ENCODE data around the gene HOXD1.

The HOXD1 gene

DNA sequence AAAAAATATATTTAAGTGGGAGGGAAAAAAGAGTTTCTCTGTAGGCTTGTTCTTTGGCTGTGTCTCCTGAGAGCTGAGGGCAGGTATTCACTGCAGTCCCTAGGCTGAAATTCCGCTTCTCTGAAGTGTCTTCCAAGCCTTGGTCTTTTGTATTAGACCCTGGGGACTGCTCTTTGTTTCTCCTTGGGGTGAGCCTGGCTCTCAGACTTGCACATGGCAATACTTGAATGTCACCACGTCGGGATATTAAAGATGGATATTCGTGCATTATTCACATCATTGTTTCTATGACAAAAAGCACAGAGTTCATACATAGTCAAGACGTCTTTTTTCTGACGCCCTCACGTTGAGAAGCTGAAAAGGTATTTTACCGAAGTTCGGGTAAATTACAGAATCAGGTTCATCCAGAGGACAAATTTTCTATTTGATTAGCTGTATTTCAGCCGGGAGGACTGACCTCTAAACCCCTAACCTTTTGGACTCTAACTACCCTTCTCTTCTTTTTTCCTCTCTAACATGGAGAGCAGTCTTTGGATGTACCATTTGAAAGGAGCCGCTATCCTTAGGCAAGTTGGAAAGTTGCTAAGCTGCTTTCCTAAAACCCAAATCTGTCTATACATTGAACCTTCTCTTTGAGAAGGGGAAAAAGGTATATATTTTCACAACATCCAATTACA is 33.8 kb upstream of the HOXD1 start:
- DNase-seq = no peak

DNA sequence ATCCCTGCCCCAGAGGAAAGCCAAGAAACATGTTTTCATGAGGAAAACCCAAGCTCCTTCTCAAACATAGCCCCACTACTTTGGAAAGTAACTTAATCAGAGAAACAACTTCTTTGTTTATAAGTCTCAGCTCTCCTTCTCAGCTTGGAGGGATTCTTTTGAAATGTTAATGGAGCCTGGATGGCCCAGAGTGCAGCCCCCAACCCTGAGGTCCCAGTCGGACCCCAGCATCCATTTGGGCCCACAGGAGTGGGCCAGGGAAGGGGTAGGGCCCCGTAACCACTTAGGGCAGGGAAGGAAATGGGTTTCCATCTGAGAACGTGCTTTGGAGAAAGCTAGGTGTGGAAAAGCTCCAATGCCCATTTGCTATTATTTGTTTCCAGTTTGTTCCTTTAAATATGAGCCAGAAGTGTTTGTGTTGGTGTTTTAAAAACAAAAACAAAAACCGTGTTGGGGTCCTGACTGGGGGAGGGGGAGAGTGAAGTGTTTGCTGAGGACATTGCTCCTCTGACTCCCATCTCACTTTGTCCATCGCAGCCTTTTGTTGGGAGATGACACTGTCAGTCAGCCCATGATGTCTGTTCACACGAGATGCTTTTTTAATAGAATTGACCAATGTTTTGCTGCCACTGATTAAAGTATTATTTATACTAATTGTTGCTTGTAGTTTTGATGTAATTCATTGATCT is 33.0 kb upstream of the HOXD1 start:
- DNase-seq = no peak

DNA sequence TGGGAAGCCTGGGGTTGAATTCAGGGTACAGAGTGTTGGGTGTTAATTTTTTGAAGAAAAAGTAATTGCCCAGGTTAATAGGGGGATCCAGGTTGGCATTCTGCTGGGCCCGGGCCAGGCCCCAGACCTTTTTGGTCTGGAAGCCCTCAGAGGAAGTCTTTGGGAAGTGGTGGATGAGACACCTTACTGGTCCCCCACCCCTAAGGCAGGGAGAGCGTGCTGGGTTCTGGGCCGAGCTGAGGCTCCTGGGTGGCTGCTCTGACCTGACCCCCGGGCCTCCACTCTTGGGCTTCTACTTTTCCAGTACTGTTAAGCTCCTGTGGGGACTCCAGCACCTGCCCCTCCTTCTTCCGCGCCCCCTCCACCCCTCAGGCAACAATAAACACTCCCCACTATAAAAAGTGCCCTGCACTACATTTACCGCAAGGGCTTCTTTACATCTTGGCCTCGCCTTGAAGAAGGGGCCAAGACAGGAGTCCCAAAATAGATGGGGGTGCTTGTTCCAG is 32.1 kb upstream of the HOXD1 start:
- DNase-seq = no peak

DNA sequence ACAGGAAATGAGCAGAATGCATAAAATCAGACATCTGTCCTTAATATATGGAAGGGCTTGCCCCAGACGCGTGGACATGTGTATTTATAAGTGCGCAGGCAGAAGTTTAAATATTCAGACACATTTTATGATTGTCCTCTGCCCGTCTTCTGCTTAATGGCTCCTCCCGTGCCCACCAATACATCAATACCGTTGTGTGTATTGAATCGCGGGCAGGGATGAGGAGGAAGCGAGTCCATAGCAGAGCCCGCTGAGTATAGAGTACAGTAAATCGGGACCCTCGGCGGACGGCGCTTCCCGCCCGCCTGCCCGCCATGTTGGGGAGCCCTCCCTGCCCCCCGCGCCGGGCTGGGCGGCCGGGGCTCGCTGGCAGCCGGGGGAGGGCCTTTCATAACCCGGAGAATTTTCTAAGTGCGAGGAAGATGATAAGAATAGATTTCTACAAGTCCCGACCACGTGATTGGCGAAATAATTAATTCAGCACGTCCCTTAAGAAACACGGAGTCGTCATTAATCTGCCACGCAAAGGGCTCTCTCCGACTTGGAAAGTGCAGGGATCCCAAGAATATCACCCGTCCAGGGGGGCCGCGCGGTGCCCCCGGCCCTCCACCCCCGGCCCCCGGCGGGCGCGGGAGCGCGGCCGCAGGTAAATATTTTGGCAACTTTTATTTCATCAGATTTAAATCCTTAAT is 31.5 kb upstream of the HOXD1 start, which contains the start of gene HOXD3:
Gene HOXD3 (plus strand): TSS at position 501 of the 692 bp plus-strand sequence. CDS start 11,808 bp downstream, outside the sequence.
- no peak for DNase-seq

GRCh38 chr2:176157499-176158185 is 30.8 kb upstream of the HOXD1 start:
- no peak for DNase-seq

GRCh38 chr2:176158186-176158591 is 30.3 kb upstream of the HOXD1 start:
- no peak for DNase-seq

DNA sequence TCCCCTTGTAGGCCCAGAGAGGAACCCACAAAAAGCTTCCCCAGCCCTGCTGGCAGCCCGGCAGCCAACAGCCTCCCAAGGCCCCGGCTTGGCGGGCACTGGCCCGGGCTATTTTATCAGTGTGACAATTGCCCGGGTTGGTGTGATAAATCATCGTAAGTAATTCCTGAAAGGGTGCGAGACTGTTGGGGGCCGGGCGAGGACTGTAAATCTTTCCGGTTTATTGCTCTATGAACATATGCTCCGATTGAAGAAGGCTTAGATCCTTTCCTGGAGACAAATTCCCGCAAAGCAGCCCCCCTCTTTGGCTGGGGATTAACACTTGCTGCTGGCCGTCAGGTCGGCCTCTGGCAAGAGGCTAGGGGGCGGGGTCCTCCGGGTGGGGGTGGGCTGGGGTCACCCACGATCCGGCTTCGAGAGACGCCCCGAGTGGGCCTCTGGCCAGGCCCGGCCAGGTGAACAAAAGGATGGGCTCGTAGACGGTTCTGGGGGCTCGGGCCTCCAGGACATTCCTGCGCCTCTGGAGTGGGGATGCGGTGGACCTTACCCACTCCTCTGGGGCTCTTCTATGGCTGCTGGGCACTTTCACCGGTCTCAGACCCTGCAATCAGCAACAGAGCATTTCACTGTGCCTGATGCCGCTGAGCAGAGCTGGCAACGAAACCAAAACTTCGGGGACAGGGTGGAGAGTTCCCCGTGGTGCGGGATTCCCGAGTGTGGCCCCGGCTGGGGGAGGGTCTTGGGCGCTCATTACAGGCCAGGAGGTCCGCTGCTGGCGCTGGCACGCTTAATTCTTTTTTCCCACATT is 29.4 kb upstream of the HOXD1 start:
- DNase-seq = no peak

DNA sequence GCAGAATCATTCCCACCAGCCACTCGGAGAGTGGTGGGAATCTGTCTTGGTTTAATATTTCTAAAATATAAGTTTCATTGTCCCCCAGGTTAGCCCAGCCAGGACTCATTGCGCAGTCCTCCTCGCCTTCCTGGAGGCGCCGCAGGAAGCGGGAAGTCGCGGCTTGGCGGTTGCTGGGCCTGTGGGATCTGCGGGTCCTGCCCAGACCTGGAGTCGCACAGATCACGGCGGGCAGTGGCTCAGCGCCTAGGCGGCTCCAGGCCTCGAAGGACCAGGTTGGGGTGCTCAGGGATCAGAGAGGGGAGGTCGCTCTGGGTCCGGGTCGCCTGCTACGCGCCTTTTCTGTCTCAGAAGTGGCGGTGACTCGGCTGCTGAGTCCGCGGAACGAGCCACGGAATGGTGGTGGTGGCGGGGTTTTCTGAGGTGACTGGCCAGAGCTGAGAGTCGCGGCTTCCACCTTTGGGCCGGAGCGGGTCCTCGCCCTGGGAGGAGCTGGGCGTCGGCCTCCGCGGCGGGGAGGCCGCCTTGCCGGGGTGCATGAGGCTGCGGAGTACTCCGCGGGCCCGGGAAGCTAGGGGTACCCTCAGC is 28.7 kb upstream of the HOXD1 start:
- DNase-seq = no peak

GRCh38 chr2:176160251-176160985 is 28.1 kb upstream of the HOXD1 start:
- DNase-seq = no peak

DNA sequence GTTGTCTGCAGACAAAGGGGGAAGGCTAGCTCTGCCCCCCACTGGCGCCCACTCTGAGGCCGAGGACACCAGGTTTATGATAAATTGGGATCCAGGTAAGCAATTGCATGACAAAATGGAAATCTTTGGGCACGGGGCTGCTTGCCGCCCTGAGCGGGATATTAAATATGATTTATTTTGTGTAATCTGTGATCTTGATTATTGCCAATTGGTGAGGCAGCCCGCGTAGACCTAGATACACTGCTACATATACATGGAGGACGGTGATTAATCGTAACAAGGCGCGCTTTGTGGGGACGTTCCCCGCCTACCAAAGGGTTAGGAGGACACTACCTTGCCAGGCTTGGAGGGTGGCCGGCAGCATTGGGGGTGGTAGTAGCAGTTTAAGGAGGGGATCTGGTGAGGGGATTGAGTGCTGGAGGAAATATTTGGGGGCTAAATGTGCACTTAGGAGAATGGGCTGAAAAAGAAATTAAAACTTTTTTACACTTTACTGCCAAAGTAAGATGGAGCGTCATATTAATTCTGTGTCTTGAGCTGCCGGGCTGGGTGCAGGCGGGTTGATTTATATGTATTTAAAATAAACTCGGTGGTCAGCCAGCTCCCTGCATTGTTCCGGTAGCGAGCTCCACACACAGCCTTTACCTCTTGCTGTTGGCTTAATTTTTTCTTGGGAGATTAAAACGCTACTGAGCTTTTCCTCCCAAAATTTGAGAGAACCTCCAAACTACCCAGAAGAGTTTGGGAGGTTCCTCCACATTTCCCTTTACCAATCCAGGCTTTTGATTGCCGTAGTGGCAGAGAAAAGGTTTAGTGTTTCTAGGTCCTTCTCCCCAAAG is 27.3 kb upstream of the HOXD1 start:
- DNase-seq = no peak

DNA sequence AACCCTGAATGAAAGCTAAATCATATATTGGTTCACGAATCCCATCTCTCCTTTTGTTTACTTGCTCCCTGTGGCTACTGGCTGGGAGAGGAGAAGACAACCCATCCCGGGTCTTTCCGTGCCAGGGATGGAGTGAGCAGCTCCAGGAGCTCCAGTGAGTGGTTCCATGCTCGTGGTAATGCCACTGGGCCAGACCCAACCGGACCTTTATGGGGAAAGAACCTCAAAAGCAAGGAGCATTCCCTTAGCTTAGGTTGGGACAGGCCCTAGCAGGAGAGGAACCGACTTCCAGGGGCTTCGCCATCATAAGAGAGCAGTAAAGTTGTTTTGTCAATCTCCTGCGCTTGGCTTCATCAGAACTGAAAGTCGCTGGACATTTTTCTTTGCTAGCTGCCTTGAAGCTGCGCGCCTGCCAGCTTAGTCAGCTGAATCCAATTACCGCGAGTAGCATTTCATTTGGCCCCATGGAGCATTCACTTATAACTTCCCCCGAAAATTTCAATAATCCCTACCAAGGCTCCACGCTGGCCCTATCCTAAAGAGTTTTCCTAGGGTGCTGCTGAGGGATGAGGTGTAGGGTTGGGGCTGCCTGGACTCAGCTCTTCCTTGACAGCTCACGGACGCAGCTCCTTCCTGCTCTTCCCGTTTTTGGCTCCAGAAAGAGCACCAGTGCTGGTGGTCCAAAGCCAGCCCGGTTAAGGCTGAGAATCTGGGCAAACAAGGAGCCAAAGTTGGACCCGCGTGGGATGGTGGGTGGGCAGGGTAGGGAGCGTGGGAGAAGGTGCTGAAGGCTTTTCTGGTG is 26.4 kb upstream of the HOXD1 start:
- no peak for DNase-seq

- no peak for DNase-seq
Measured at GRCh38 chr2:176162911-176163671, 25.4 kb upstream of the HOXD1 start.

DNA sequence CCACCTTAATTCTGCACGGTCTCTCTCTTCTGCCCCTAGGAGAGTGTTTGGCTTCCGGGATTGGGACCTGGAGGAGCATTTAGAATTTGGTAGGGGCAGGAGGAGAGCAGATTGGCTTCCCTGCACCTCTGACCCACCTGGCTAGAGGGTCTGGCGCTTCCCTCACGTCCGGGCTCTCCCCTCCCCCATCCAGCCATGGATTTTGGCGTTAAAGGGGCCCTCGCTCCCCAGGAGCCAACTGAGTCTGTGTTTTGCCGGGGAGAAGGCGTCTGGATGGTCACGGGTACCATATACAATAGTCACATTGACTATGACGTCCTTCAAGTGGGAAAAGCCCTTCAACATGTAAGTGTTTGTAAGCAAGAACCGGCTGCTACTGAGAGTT is 24.8 kb upstream of the HOXD1 start:
- no peak for DNase-seq

GRCh38 chr2:176164201-176164600 is 24.3 kb upstream of the HOXD1 start:
- no peak for DNase-seq

DNA sequence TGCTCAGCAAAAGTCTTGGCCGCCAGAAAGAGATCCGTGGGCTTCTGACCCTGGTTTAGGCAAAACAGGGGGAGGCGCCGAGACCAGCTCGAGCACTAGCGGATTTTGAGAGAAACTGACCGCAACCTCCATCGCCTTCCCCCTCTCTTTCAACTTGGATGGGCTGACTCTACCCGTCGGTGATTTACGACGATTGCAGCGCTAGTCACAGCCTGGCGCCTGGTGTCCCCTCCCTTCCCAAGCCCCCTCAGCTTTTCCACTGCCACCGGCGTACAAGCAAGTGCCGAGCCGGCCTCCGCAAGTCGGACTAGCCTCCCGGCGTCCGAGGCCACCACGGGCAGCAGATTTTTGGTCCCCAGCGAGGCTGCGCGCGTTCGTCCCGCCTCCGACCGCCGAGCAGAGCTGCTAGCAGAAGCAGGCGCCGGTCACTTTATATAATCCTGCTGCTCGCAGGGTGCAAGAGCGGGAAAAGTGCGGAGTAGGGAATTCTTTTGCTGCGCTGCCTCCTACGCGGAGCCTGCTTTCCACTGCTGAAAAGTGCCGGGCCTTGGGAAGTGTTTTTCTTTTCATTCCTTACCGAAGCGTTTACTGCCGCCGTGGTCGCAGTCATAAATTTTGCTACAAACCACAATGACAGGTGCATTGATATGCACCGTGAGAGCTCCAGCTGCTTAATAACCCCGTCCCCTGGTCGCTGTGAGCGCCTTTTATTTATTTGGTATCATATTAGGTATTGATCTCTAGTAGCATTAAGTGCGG is 23.7 kb upstream of the HOXD1 start:
- no peak for DNase-seq

DNA sequence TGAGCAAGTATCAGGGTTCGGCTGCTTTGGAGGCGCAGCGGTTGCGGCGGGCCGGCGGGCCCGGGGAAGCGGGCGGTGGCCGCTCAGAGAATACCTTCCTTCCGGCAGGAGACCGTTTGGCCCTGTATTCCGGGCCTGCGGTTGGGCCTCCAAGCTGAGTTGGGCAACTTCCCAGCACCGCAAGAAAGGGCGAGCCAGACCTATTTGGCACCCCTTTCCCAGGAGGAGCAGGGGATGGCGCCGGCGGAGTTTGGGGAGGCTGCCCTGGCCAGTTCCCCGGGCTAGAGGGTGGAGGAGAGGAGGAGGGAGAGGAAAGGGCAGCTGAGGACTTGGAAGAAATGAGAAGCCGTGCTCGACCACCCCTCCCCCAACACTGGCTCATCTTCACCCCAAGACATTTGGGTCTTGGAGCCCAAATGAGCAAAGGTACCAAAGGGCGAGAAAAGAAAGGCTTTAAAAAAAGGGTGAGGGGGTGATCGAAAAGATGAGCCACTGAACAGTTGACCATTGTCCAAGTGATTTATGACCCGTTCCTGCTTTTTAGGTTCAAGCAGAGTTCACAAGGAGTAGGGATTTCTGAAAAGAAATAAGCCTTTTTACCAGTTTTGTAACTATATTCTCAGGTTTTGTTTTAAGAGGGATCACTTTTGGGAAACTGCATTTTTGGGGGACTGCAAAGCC is 23.0 kb upstream of the HOXD1 start:
- no peak for DNase-seq

- no peak for DNase-seq
Measured at GRCh38 chr2:176166272-176166671, 22.2 kb upstream of the HOXD1 start.
